Esophagus muscularis mucosa (tissue), 4 donors: Measurements from ENCODE around the gene YKT6. TPM values are rescaled to one million over a fixed set of nuclear protein-coding genes. Genes with fewer than 3 reads are reported as not detected.
"Not testable (repeated sequence)": the region's sequence is repeated elsewhere in the genome, so short reads cannot be mapped to it uniquely, and the experiment has no call there.

Experiments
- DNase-seq: peaks from one replicate; pipeline ENCODE4 v3.0.0-alpha.2; 2017; ENCODE audit errors: extremely low spot score
- H3K27ac ChIP-seq, 4 donors: fragments of 200-600 bp; sonication (generic); replicated peaks in 1 of 4; 1 replicate in 3 of 4; 2 replicates in 1 of 4; pipeline ENCODE4 v1.5.1; 2016 to 2019; ENCODE audit warnings: mild to moderate bottlenecking in 1 of 4
- H3K27me3 ChIP-seq, 4 donors: fragments of 200-600 bp; sonication (generic); one replicate each; pipeline versions ENCODE4 v1.5.1 to v1.6.0; 2016 to 2019
- H3K36me3 ChIP-seq, 4 donors: fragments of 200-600 bp; sonication (generic); one replicate each; pipeline ENCODE4 v1.5.1; 2016 to 2019
- H3K4me1 ChIP-seq, 4 donors: fragments of 200-600 bp; sonication (generic); one replicate each; pipeline ENCODE4 v1.5.1; 2016 to 2019
- H3K4me3 ChIP-seq, 4 donors: fragments of 200-600 bp; sonication (generic); 1 replicate in 2 of 4; 2 replicates in 2 of 4; pipeline ENCODE4 v1.5.1; 2016 to 2019; ENCODE audit warnings: mild to moderate bottlenecking in 4 of 4, moderate library complexity in 1 of 4
- H3K9me3 ChIP-seq, 4 donors: fragments of 200-600 bp; sonication (generic); 1 replicate in 3 of 4; 2 replicates in 1 of 4; pipeline ENCODE4 v1.5.1; 2016 to 2019
- CTCF ChIP-seq, 3 experiments: fragments of 200-600 bp in 2 of 3; fragments of 450-650 bp in 1 of 3; sonication (generic) in 2 of 3; IDR thresholded peaks; one replicate each; pipeline ENCODE4 v1.5.1; 2017 to 2019; ENCODE audit warnings: antibody characterized with exemption in 3 of 3, mild to moderate bottlenecking in 2 of 3, moderate library complexity in 1 of 3
- EP300 ChIP-seq: sonication (generic); formaldehyde crosslinking; IDR thresholded peaks from one replicate; pipeline ENCODE4 v1.6.1; 2017; ENCODE audit warnings: antibody characterized with exemption
- POLR2A ChIP-seq: fragments of 450-650 bp; IDR thresholded peaks from one replicate; pipeline ENCODE4 v1.6.1; 2017; ENCODE audit warnings: antibody characterized with exemption, moderate library complexity, mild to moderate bottlenecking, low read depth
- POLR2AphosphoS5 ChIP-seq, 2 donors: sonication (generic); formaldehyde crosslinking; IDR thresholded peaks; one replicate each; pipeline ENCODE4 v1.6.1; 2017; ENCODE audit warnings: antibody characterized with exemption in 2 of 2
- whole genome bisulfite sequencing: methylation state at CpG from one replicate; pipeline ENCODE4 v1.1.5; 2018; 5-methylcytosine and 5-hydroxymethylcytosine counted together
- intact Hi-C: fragments of 100-400 bp; cut with DNase I; formaldehyde crosslinking; loops from one replicate; pipeline ENCODE4 v1.15.1; 2023
- total RNA-seq, 4 donors: library from RNA; depleted of rRNA; stranded (reverse); fragments of >200 nt; gene quantifications; one replicate each; pipeline versions ENCODE4 v1.1.0 to v1.2.1, GENCODE V29; 2016

The YKT6 gene
- total RNA-seq, 4 donors from 2014 or later = 49.8 to 79.5 (median 64.4) TPM

- Histone ChIP-seq H3K27ac (no peak overlapping the region), H3K36me3 (no peaks in the 10 kb centered on the region), H3K27me3 (peaks cover 0 to 30% (median 0%) of the 10 kb centered on the region in 4 donors), H3K4me3 (no peak overlapping the region), H3K9me3 (no peaks in the 10 kb centered on the region), H3K4me1 (no peaks in the 10 kb centered on the region)
- intact Hi-C loops = loop anchor here (2.0 to 10.0 kb wide), 2 partner anchors 61 to 123 kb away; no protein-coding TSS in a partner anchor
- DNase-seq = no peak
- TF ChIP-seq POLR2AphosphoS5 (IDR thresholded peaks at IDR 0.05) = no peak
- TF ChIP-seq EP300 = no peak
- TF ChIP-seq POLR2A = no peak
- TF ChIP-seq CTCF (IDR thresholded peaks at IDR 0.05) = no peak
- WGBS = 24% methylated on average over 1 of the region's 1 CpG
Measured at GRCh38 chr7:44195889-44196288, 4.9 kb upstream of the YKT6 start.

GRCh38 chr7:44196450-44196872 is 4.3 kb upstream of the YKT6 start:
- no peak for DNase-seq
- Histone ChIP-seq H3K27me3 (peaks cover 0 to 30% (median 0%) of the 10 kb centered on the region in 4 donors), H3K27ac (no peak overlapping the region), H3K9me3 (no peaks in the 10 kb centered on the region), H3K4me3 (no peak overlapping the region), H3K4me1 (peaks cover 1 to 5% (median 2%) of the 10 kb centered on the region in 4 donors), H3K36me3 (no peaks in the 10 kb centered on the region)
- TF ChIP-seq POLR2A (no peak), EP300 (no peak), POLR2AphosphoS5 (IDR thresholded peaks at IDR 0.05) (peak in 1 of 2 donors; percentile 9), CTCF (IDR thresholded peaks at IDR 0.05) (peak; percentile 52 to 66 (median 59))
- WGBS = 40% methylated on average over 3 of the region's 3 CpGs
- intact Hi-C loops = loop anchor here (2.0 to 10.0 kb wide), 2 partner anchors 62 to 124 kb away; no protein-coding TSS in a partner anchor

GRCh38 chr7:44197474-44197873 is 3.3 kb upstream of the YKT6 start:
- TF ChIP-seq EP300 = no peak
- no peak for TF ChIP-seq CTCF (IDR thresholded peaks at IDR 0.05)
- no peak for TF ChIP-seq POLR2AphosphoS5 (IDR thresholded peaks at IDR 0.05)
- no peak for TF ChIP-seq POLR2A
- Histone ChIP-seq H3K4me1 (peaks cover 10 to 15% (median 12%) of the 10 kb centered on the region in 4 donors), H3K27me3 (peaks cover 0 to 21% (median 0%) of the 10 kb centered on the region in 4 donors), H3K4me3 (no peak overlapping the region), H3K9me3 (no peaks in the 10 kb centered on the region), H3K36me3 (no peaks in the 10 kb centered on the region), H3K27ac (no peak overlapping the region)
- intact Hi-C loops = loop anchor here (2.0 to 10.0 kb wide), 2 partner anchors 63 to 125 kb away; no protein-coding TSS in a partner anchor
- 81% methylated on average over 7 of the region's 7 CpGs for WGBS
- no peak for DNase-seq

GRCh38 chr7:44200163-44200562 is 615 bp upstream of the YKT6 start:
- H3K27ac ChIP-seq, intact Hi-C loops, H3K27me3 ChIP-seq, H3K9me3 ChIP-seq, DNase-seq: not testable (repeated sequence)
- Histone ChIP-seq H3K4me1 (peaks cover 10 to 37% (median 24%) of the 10 kb centered on the region in 4 donors), H3K4me3 (peak overlapping the region in 3 of 4 donors; percentile 94 to 98 (median 98)), H3K36me3 (peaks cover 8 to 20% (median 11%) of the 10 kb centered on the region in 4 donors)
- 100% methylated on average over 1 of the region's 3 CpGs for WGBS

- Histone ChIP-seq H3K4me3 (peak overlapping the region; percentile 94 to 98 (median 96)), H3K27ac (peak overlapping the region in 2 of 4 donors; percentile 84 to 85), H3K27me3 (no peaks in the 10 kb centered on the region), H3K4me1 (peaks cover 10 to 37% (median 24%) of the 10 kb centered on the region in 4 donors), H3K9me3 (no peaks in the 10 kb centered on the region), H3K36me3 (peaks cover 20 to 36% (median 28%) of the 10 kb centered on the region in 4 donors)
- intact Hi-C loops = no loop called here
- no peak for DNase-seq
- TF ChIP-seq EP300 = no peak
- 43% methylated on average over 8 of the region's 8 CpGs for WGBS
Measured at GRCh38 chr7:44201813-44202212, 1.0 kb downstream of the YKT6 start.

GRCh38 chr7:44206008-44206407 is 5.2 kb downstream of the YKT6 start:
- intact Hi-C loops = no loop called here
- 96% methylated on average over 4 of the region's 5 CpGs for WGBS
- no peak for DNase-seq
- Histone ChIP-seq H3K27me3 (no peaks in the 10 kb centered on the region), H3K4me3 (no peak overlapping the region), H3K36me3 (peaks cover 58 to 78% (median 70%) of the 10 kb centered on the region in 4 donors), H3K4me1 (peaks cover 10 to 36% (median 24%) of the 10 kb centered on the region in 4 donors), H3K9me3 (no peaks in the 10 kb centered on the region), H3K27ac (no peak overlapping the region)
- TF ChIP-seq POLR2A = no peak
